Brain pericyte (primary cell): ENCODE measurements around the gene AKIP1.
A peak's percentile ranks its signal among the peaks of the same experiment; 100 is the strongest.

Source experiments
- DNase-seq: peaks from one replicate; pipeline ENCODE4 v3.0.0-alpha.2; 2012; ENCODE audit warnings: low read depth, low spot score

The AKIP1 gene

DNA sequence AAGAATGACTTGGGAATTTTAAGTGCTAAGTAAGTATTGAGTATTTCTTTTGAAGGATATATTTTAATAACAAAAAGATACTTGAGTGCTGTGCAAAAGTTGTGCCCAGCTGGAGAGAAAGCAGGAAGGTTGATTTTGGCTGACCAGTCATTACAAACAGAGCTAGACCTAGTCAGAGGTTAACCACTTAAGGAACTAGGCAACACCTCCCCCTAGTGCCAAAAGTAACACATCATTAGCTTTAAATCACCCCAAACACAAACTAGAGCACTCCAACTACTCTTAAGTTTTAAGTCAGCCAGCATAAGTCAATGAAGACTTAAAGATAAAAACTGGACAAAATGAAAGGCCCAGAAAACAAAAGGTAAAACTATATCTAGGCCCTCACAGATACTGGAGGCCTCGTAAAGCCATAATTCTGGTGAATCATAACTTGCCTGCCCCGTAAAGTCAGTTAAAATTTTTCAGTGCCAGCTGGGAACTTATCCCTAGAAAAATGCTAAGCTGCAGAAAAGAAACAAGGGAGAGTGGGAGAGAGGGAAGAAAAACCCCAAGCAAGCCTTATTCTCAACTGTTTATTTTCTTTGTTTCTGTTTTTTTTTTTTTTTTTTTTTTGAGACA is 48.7 kb downstream of the AKIP1 start:
- peak; percentile 71 for DNase-seq

DNA sequence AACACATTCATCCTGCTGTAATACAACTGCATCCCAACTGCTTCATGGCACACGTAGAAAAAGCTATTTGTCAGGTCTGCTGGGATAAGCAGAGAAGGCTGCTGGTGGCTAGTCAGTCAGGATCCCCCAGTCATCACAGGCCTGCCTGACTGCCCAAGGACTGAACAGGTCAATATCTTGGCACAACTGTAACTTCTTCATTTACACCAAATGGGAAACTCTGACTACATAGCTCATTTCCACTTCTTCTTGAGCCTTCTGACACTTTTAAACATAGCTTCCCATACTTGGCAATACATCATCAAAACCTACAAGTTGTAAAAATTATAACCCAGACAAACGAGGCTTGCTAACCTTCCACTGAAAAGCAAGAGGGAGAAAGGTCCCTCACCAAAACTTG is 50.4 kb downstream of the AKIP1 start:
- no peak for DNase-seq

DNA sequence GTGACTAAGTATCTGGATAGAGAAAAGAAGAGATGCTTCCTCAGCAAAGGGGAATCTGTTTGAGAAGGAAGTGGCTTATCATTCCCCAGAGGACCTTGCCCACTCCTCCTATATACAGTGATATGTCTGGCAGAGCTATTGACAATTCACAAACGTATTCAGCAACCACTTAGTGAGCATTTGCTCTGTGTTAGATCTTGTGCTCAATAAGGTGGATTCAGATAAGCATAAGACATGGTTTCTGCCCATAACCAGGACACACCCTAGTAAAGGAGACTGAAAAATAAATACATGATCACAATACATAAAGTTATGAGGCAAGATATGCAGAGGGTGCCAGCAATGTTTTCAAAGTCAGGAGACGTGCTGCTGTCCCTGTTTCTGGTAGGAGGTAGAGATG is 51.9 kb downstream of the AKIP1 start:
- no peak for DNase-seq

DNA sequence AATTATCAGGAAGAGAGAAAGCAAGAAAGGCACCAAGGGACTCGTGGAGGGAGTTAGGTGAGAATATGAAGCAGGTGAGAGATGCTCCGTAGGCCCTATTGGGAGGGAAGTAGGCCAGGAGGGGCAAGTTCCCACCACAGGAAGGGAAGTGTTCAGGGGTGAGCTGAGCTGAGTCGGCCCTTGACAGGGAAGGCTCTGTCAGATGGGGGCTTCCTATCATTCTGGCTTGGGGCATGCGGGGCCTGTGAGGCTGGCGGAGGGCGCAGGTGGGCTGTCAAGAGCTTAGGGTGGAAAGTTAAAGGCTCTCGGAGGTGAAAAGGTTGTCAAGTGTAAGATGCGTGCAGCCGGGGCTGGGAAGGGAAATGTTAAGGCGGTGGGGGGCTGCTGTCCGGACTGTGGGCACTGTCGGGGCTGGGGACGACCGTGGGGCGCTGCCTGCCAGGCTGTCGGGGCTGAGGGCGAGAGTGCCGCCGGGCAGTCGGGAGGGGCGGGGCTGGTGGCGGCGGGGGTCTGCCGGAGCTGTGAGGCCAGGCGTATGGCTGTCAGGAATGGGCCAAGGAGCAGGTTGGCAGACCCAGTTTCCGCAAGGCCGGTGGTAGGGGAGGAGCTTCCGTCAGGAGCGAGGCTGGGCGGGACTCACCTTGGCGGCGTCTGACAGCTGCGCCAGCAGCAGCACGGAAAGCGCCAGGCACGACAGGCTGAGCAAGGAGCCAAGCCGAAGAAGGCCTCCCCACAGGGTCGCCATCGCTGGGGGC is 52.8 kb downstream of the AKIP1 start:
- peak; percentile 8 for DNase-seq

DNA sequence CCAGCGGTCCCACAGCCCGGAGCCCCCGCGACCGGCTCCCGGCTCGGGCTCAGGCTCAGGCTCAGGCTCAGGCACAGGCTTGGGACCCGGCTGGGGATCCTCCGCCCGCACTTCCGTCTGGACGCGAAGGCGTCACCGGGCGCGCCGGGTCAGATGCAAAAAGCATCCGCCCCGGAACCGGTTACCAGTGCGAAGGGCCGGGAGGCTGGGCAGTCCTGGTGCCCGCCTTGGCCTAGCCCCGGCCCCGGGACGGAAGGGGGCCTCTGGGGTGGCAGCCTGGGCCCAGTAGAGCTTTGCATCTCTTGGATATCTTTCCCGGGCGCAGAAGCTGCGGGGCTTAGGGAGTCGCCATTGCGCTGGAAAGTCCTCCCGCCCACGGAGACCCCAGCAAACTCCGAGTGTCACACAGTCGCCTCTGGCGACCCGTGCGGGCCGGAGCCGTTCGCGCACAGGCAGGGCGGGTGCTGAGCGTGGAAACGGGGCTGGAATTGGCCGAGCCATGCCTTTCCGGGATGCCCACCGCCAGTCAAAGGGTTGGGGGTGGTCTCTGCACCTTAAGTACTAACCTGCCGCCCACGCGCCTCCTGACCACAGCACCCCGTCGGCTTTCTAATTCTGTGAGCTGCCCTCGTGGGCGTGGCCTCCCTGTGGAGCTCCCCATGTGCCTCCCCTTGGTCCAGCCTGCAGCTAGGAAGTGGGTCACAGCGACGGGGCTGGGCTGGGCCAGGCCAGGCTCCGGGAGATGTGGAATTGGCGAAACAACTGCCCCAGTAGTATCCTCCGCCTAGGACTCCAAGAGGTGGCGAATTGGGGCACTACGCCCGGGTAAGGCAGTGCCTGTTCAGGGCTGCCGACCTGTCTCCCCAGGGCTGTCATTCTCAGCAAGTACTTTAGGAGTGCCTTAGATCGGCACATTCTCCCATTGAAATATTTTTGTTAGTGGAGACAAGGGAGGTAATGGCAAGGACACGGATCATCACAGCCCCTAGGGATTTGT is 53.6 kb downstream of the AKIP1 start, which contains the start of gene TMEM9B:
TSS of gene TMEM9B (minus strand) at position 119 of the 997 bp plus-strand sequence. CDS start 129 bp downstream, outside the sequence.
- peak; percentile 46 for DNase-seq

DNA sequence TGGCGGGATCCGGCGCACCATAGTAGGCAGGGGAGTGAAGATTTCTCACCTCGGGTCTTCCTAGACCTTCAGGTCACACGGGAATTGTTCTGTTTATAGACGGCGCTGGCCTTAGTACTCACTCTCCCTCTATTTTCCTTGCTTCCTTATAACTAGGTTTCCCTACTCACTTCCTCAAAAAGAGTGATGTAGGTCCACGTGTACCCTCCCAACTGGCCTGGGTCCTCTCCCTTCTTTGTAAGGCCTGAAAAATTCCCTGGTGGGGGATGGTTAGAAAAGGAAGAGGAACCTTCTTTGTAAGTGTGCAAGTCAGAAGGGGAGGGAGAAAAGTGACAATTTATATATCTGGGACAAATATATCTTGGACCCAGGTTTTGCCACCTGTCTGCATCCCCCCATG is 56.2 kb downstream of the AKIP1 start:
- no peak for DNase-seq
